HCT116 (cell line): ENCODE data around the gene GBE1. TPM values are rescaled to one million over a fixed set of nuclear protein-coding genes. Genes with fewer than 3 reads are reported as not detected.

ENCODE experiments used
- ATAC-seq: fragments of 200-7000 bp; cut with Tn5 transposase; 2 replicates; pipeline ENCODE4 v1.9.1; 2020; ENCODE audit warnings: mild to moderate bottlenecking, moderate library complexity
- BruUV-seq: library from RNA; stranded (reverse); fragments of 400-500 nt; replicated peaks from 2 replicates; lab custom pipeline; 2021; lab: Mats Ljungman, UMichigan
- CTCF ChIA-PET: fragments of 300-600 bp; sonication (Branson Sonifier 250); formaldehyde crosslinking; loops from one replicate; lab custom pipeline; 2021; ENCODE audit warnings: antibody characterized with exemption; lab: Charles Lee
- POLR2A ChIA-PET: fragments of 300-600, 350-600 bp; sonication (Branson Sonifier 250); formaldehyde crosslinking; loops from one replicate; lab custom pipeline; 2021; ENCODE audit warnings: antibody characterized with exemption; lab: Charles Lee
- RAD21 ChIA-PET, 2 experiments: fragments of 300-600 bp; sonication (Branson Sonifier 250); formaldehyde crosslinking; loops; one replicate each; lab custom pipeline; 2023; ENCODE audit warnings: low total read pairs in 2 of 2; ENCODE audit not compliant: uncharacterized antibody in 2 of 2, unreplicated experiment in 2 of 2, low non-redundant PET in 1 of 2; lab: Charles Lee
- DNase-seq: peaks from one replicate; pipeline ENCODE4 v3.0.0-alpha.2; 2010; ENCODE audit warnings: low read depth, low spot score
- H2AFZ ChIP-seq: fragments of 200-600 bp; shearing (Covaris generic), sonication (generic); 2 replicates; pipeline ENCODE4 v1.6.1; 2017; ENCODE audit warnings: low read depth, mixed run types, mixed read lengths, antibody characterized with exemption, low read length; ENCODE audit not compliant: poor library complexity, severe bottlenecking
- H3K27ac ChIP-seq: 2 replicates; pipeline ENCODE4 v1.5.1; 2012; ENCODE audit warnings: low read depth, low read length
- H3K27me3 ChIP-seq: fragments of 200-600 bp; sonication (generic); 2 replicates; pipeline ENCODE4 v1.6.1; 2016; ENCODE audit warnings: mixed run types, low read length, mixed read lengths; ENCODE audit not compliant: insufficient read depth
- H3K36me3 ChIP-seq, 2 experiments: fragments of 200-500 bp in 1 of 2; fragments of 200-600 bp in 1 of 2; sonication (Bioruptor generic) in 1 of 2; sonication (generic) in 1 of 2; 2 replicates each; pipeline versions ENCODE4 v1.5.1 to v1.6.1; 2014 to 2016; ENCODE audit warnings: low read length in 2 of 2, inconsistent platforms in 1 of 2, mixed read lengths in 1 of 2, mixed run types in 1 of 2; ENCODE audit not compliant: insufficient read depth in 2 of 2, control insufficient read depth in 1 of 2
- H3K4me1 ChIP-seq, 2 experiments: fragments of 200-600 bp in 1 of 2; sonication (generic) in 1 of 2; 2 replicates each; pipeline versions ENCODE4 v1.5.1 to v1.6.1; 2012 to 2017; ENCODE audit warnings: low read length in 2 of 2, inconsistent platforms in 1 of 2, mild to moderate bottlenecking in 1 of 2, mixed read lengths in 1 of 2, mixed run types in 1 of 2, moderate library complexity in 1 of 2; ENCODE audit not compliant: insufficient read depth in 2 of 2, control insufficient read depth in 1 of 2
- H3K4me2 ChIP-seq: fragments of 200-600 bp; sonication (generic); 2 replicates; pipeline ENCODE4 v1.6.1; 2017; ENCODE audit warnings: mixed run types, low read length, mixed read lengths
- H3K4me3 ChIP-seq, 2 experiments: fragments of 200-600 bp in 1 of 2; sonication (generic) in 1 of 2; replicated peaks in 1 of 2; 2 replicates each; pipeline ENCODE4 v1.5.1; 2011 to 2016; ENCODE audit warnings: low read length in 2 of 2, control low read depth in 1 of 2, low read depth in 1 of 2, mild to moderate bottlenecking in 1 of 2, mixed read lengths in 1 of 2, mixed run types in 1 of 2
- H3K79me2 ChIP-seq: fragments of 200-600 bp; sonication (generic); 2 replicates; pipeline ENCODE4 v1.6.1; 2017; ENCODE audit warnings: mild to moderate bottlenecking, mixed run types, low read length, moderate library complexity, mixed read lengths; ENCODE audit not compliant: insufficient read depth
- H3K9ac ChIP-seq: fragments of 200-600 bp; sonication (generic); 2 replicates; pipeline ENCODE4 v1.6.1; 2016; ENCODE audit warnings: low read length, mixed read lengths
- H3K9me2 ChIP-seq: fragments of 200-600 bp; sonication (generic), shearing (Covaris generic); 2 replicates; pipeline ENCODE4 v1.6.1; 2017; ENCODE audit warnings: mixed run types, mild to moderate bottlenecking, moderate library complexity; ENCODE audit not compliant: insufficient read depth
- H3K9me3 ChIP-seq, 2 experiments: fragments of 200-500 bp in 1 of 2; fragments of 200-600 bp in 1 of 2; sonication (Bioruptor generic) in 1 of 2; sonication (generic) in 1 of 2; 2 replicates each; pipeline ENCODE4 v1.6.1; 2014 to 2017; ENCODE audit warnings: low read length in 2 of 2, mixed read lengths in 2 of 2, inconsistent platforms in 1 of 2, low read depth in 1 of 2, mild to moderate bottlenecking in 1 of 2, mixed run types in 1 of 2, moderate library complexity in 1 of 2; ENCODE audit not compliant: control insufficient read depth in 1 of 2, insufficient read depth in 1 of 2
- H4K20me1 ChIP-seq: fragments of 200-600 bp; sonication (generic), shearing (Covaris generic); 2 replicates; pipeline ENCODE4 v1.6.1; 2017; ENCODE audit warnings: mixed run types, mild to moderate bottlenecking, moderate library complexity; ENCODE audit not compliant: insufficient read depth
- ATF3 ChIP-seq: IDR thresholded peaks from 2 replicates; pipeline ENCODE4 v1.6.1; 2012
- CBX3 ChIP-seq: IDR thresholded peaks from 2 replicates; pipeline ENCODE4 v1.6.1; 2012; ENCODE audit warnings: low read depth
- EGR1 ChIP-seq: IDR thresholded peaks from 2 replicates; pipeline ENCODE4 v1.6.1; 2012; ENCODE audit warnings: low read depth
- ELF1 ChIP-seq: IDR thresholded peaks from 2 replicates; pipeline ENCODE4 v1.6.1; 2012; ENCODE audit warnings: low read depth, borderline replicate concordance
- FOSL1 ChIP-seq: IDR thresholded peaks from 2 replicates; pipeline ENCODE4 v1.6.1; 2012; ENCODE audit warnings: low read depth
- JUND ChIP-seq: IDR thresholded peaks from 2 replicates; pipeline ENCODE4 v1.6.1; 2012
- MAX ChIP-seq: IDR thresholded peaks from 2 replicates; pipeline ENCODE4 v1.6.1; 2012
- POLR2A ChIP-seq: IDR thresholded peaks from 2 replicates; pipeline ENCODE4 v1.7.0; 2011; ENCODE audit warnings: borderline replicate concordance; ENCODE audit not compliant: insufficient read depth, insufficient read length; ENCODE audit errors: extremely low read depth
- SRF ChIP-seq: IDR thresholded peaks from 2 replicates; pipeline ENCODE4 v1.6.1; 2012; ENCODE audit warnings: low read depth
- TCF7L2 ChIP-seq: IDR thresholded peaks from 2 replicates; pipeline ENCODE4 v1.7.0; 2011; ENCODE audit warnings: borderline replicate concordance, inconsistent platforms; ENCODE audit not compliant: insufficient read depth, insufficient read length; ENCODE audit errors: extremely low read depth
- YY1 ChIP-seq: IDR thresholded peaks from 2 replicates; pipeline ENCODE4 v1.6.1; 2011; ENCODE audit warnings: low read length, low read depth, moderate library complexity, mild to moderate bottlenecking; ENCODE audit not compliant: insufficient replicate concordance; ENCODE audit errors: extremely low read depth
- ZFX ChIP-seq: fragments of 450-650 bp; IDR thresholded peaks from 2 replicates; pipeline ENCODE4 v1.6.1; 2017
- ZNF274 ChIP-seq: fragments of 200-500 bp; sonication (Bioruptor generic); IDR thresholded peaks from 2 replicates; pipeline ENCODE4 v1.6.1; 2014; ENCODE audit warnings: mild to moderate bottlenecking, low read depth, low read length, inconsistent platforms
- intact Hi-C: fragments of 100-400 bp; cut with micrococcal nuclease; formaldehyde crosslinking; loops from 2 replicates; pipeline ENCODE4 v1.10.0; 2022
- total RNA-seq: library from RNA; stranded (reverse); gene quantifications from one replicate; pipeline ENCODE4 v1.2.1, GENCODE V29; 2021; ENCODE audit not compliant: unreplicated experiment
- TF ChIP-seq, protein P1 (sequence below): IDR thresholded peaks from 2 replicates; pipeline ENCODE4 v1.6.1; 2012; ENCODE audit warnings: low read depth

Gene GBE1
- total RNA-seq, 1 experiment from 2014 or later: 27.7 TPM

DNA sequence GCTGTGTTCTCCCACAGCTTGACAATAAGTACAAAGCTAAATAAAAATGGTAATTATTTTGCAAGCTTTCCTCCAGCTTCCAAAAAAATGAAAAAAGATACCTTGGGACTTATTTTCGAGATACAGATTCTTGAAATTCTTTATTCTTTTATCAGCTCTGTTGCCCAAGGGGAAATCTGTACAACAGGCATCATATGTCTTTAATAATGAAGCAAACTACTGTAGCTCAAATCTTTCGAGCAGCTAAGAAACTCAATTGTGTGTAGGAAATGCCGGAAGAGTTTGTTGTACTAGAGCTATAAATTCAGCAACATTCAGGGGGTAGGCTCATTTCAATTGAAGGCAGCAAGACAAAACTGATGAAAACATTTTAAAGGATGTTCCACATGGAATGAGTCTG is 297.7 kb downstream of the GBE1 start (continued):
- TF ChIP-seq SRF: no peak
- no peak for TF ChIP-seq ATF3
- no peak for TF ChIP-seq CBX3
- TF ChIP-seq ZNF274: no peak
- no peak for TF ChIP-seq EGR1

- H2AFZ ChIP-seq: no peak overlapping the region
- POLR2A ChIA-PET: no interaction called here
- BruUV-seq: no TSS peak
- H3K79me2 ChIP-seq: no peaks in the 10 kb centered on the region
- RAD21 ChIA-PET: no interaction called here
- H3K36me3 ChIP-seq: no peaks in the 10 kb centered on the region
- CTCF ChIA-PET: no interaction called here
- no peaks in the 10 kb centered on the region for H3K4me1 ChIP-seq
- H4K20me1 ChIP-seq: no peaks in the 10 kb centered on the region
- H3K9me3 ChIP-seq: no peaks in the 10 kb centered on the region
- no peak for ATAC-seq
- no peak for DNase-seq
- no peak for TF ChIP-seq ZFX
- TF ChIP-seq, protein P1, sequence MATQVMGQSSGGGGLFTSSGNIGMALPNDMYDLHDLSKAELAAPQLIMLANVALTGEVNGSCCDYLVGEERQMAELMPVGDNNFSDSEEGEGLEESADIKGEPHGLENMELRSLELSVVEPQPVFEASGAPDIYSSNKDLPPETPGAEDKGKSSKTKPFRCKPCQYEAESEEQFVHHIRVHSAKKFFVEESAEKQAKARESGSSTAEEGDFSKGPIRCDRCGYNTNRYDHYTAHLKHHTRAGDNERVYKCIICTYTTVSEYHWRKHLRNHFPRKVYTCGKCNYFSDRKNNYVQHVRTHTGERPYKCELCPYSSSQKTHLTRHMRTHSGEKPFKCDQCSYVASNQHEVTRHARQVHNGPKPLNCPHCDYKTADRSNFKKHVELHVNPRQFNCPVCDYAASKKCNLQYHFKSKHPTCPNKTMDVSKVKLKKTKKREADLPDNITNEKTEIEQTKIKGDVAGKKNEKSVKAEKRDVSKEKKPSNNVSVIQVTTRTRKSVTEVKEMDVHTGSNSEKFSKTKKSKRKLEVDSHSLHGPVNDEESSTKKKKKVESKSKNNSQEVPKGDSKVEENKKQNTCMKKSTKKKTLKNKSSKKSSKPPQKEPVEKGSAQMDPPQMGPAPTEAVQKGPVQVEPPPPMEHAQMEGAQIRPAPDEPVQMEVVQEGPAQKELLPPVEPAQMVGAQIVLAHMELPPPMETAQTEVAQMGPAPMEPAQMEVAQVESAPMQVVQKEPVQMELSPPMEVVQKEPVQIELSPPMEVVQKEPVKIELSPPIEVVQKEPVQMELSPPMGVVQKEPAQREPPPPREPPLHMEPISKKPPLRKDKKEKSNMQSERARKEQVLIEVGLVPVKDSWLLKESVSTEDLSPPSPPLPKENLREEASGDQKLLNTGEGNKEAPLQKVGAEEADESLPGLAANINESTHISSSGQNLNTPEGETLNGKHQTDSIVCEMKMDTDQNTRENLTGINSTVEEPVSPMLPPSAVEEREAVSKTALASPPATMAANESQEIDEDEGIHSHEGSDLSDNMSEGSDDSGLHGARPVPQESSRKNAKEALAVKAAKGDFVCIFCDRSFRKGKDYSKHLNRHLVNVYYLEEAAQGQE: no peak
- TF ChIP-seq FOSL1: no peak
- TF ChIP-seq TCF7L2: no peak
- no peak for TF ChIP-seq JUND
- no peak for TF ChIP-seq POLR2A
- no peak for TF ChIP-seq ZNF274
- TF ChIP-seq MAX: no peak
- no peak for TF ChIP-seq ELF1
- no peak for TF ChIP-seq YY1
- peaks cover 7% of the 10 kb centered on the region for H3K27me3 ChIP-seq
- H3K9me2 ChIP-seq: no peaks in the 10 kb centered on the region
- no peak overlapping the region for H3K27ac ChIP-seq
- H3K4me3 ChIP-seq: no peak overlapping the region
- H3K4me2 ChIP-seq: no peak overlapping the region
- no peak overlapping the region for H3K9ac ChIP-seq
- intact Hi-C loops: no loop called here
These were observed 298.5 kb downstream of the GBE1 start for GRCh38 chr3:81462921-81463320.
